Activated T-helper 1 cell treated with anti-CD3 and anti-CD28 coated beads, Interleukin-12 subunit alpha, Interleukin-12 subunit beta, Interleukin-2, Interleukin-4 antibody, amounts not matched to agents 30 ng/mL and 10 ng/mL and 1 ng/mL, durations not matched to agents 14 hours and 24 hours and 36 hours (primary cell): ENCODE measurements around the gene MOCOS. TPM values are rescaled to one million over a fixed set of nuclear protein-coding genes. Genes with fewer than 3 reads are reported as not detected.

ENCODE experiments used
- DNase-seq: peaks from one replicate; pipeline ENCODE4 v3.0.0; 2021; ENCODE audit warnings: low spot score
- H3K27ac Mint-ChIP-seq: one replicate; pipeline ENCODE4 v1.8.0; 2021; ENCODE audit warnings: mild to moderate bottlenecking, mixed read lengths
- H3K27me3 Mint-ChIP-seq: one replicate; pipeline ENCODE4 v1.8.0; 2022; ENCODE audit warnings: mild to moderate bottlenecking, moderate library complexity, mixed read lengths; ENCODE audit not compliant: insufficient read depth
- H3K36me3 Mint-ChIP-seq: one replicate; pipeline ENCODE4 v1.8.0; 2021; ENCODE audit warnings: low read depth, mixed read lengths
- H3K4me1 Mint-ChIP-seq: one replicate; pipeline ENCODE4 v1.8.0; 2021; ENCODE audit warnings: low read depth, mixed read lengths
- H3K4me3 Mint-ChIP-seq: one replicate; pipeline ENCODE4 v1.8.0; 2021; ENCODE audit warnings: mild to moderate bottlenecking, moderate library complexity, mixed read lengths
- H3K9me3 Mint-ChIP-seq: one replicate; pipeline ENCODE4 v1.8.0; 2021; ENCODE audit warnings: mixed read lengths
- intact Hi-C: fragments of 100-400 bp; cut with micrococcal nuclease; formaldehyde crosslinking; loops from one replicate; pipeline ENCODE4 v1.15.1; 2024
- total RNA-seq: library from RNA; stranded (reverse); gene quantifications from 2 replicates; pipeline ENCODE4 v1.2.3, GENCODE V29; 2022

Gene MOCOS
- total RNA-seq, 1 donor from 2014 or later = 0.47 TPM

GRCh38 chr18:36295880-36296301 is 108.6 kb downstream of the MOCOS start:
- H3K4me3 Mint-ChIP-seq = no peak overlapping the region
- H3K9me3 Mint-ChIP-seq = no peaks in the 10 kb centered on the region
- no peak overlapping the region for H3K27ac Mint-ChIP-seq
- no peak for DNase-seq
- H3K27me3 Mint-ChIP-seq = peaks cover 23% of the 10 kb centered on the region
- intact Hi-C loops = no loop called here
- no peaks in the 10 kb centered on the region for H3K4me1 Mint-ChIP-seq
- no peaks in the 10 kb centered on the region for H3K36me3 Mint-ChIP-seq

- no peak overlapping the region for H3K27ac Mint-ChIP-seq
- H3K9me3 Mint-ChIP-seq = no peaks in the 10 kb centered on the region
- no peaks in the 10 kb centered on the region for H3K4me1 Mint-ChIP-seq
- DNase-seq = no peak
- H3K36me3 Mint-ChIP-seq = no peaks in the 10 kb centered on the region
- H3K4me3 Mint-ChIP-seq = no peak overlapping the region
- peaks cover 26% of the 10 kb centered on the region for H3K27me3 Mint-ChIP-seq
- intact Hi-C loops = no loop called here
These were observed 109.5 kb downstream of the MOCOS start for GRCh38 chr18:36296650-36297416.

- no peaks in the 10 kb centered on the region for H3K9me3 Mint-ChIP-seq
- no peak for DNase-seq
- H3K27me3 Mint-ChIP-seq = peaks cover 31% of the 10 kb centered on the region
- no peak within 1 kb of the TSS for H3K27ac Mint-ChIP-seq
- H3K4me3 Mint-ChIP-seq = no peak within 1 kb of the TSS
- no peaks in the 10 kb centered on the region for H3K36me3 Mint-ChIP-seq
- H3K4me1 Mint-ChIP-seq = no peaks in the 10 kb centered on the region
- intact Hi-C loops = no loop called here
These were observed 110.3 kb downstream of the MOCOS start, which contains the start of gene FHOD3 for GRCh38 chr18:36297417-36298125. TSS of gene FHOD3 (plus strand) at chr18:36297713. CDS start at chr18:36297836, 123 bp downstream.

- Mint-ChIP-seq H3K27ac (no peak overlapping the region), H3K27me3 (peaks cover 36% of the 10 kb centered on the region), H3K9me3 (no peaks in the 10 kb centered on the region), H3K36me3 (no peaks in the 10 kb centered on the region), H3K4me3 (no peak overlapping the region), H3K4me1 (no peaks in the 10 kb centered on the region)
- intact Hi-C loops = no loop called here
- no peak for DNase-seq
These were observed 110.9 kb downstream of the MOCOS start for GRCh38 chr18:36298126-36298741.

GRCh38 chr18:36299015-36299414 is 111.7 kb downstream of the MOCOS start:
- Mint-ChIP-seq H3K4me3 (no peak overlapping the region), H3K27me3 (peaks cover 43% of the 10 kb centered on the region), H3K9me3 (no peaks in the 10 kb centered on the region), H3K36me3 (no peaks in the 10 kb centered on the region), H3K4me1 (no peaks in the 10 kb centered on the region), H3K27ac (no peak overlapping the region)
- DNase-seq = no peak
- intact Hi-C loops = no loop called here

GRCh38 chr18:36300211-36300610 is 112.9 kb downstream of the MOCOS start:
- Mint-ChIP-seq H3K4me3 (no peak overlapping the region), H3K9me3 (no peaks in the 10 kb centered on the region), H3K4me1 (no peaks in the 10 kb centered on the region), H3K36me3 (no peaks in the 10 kb centered on the region), H3K27me3 (peaks cover 51% of the 10 kb centered on the region), H3K27ac (no peak overlapping the region)
- intact Hi-C loops = no loop called here
- no peak for DNase-seq

GRCh38 chr18:36301884-36302283 is 114.6 kb downstream of the MOCOS start:
- Mint-ChIP-seq H3K4me1 (no peaks in the 10 kb centered on the region), H3K27ac (no peak overlapping the region), H3K4me3 (no peak overlapping the region), H3K36me3 (no peaks in the 10 kb centered on the region), H3K27me3 (peaks cover 63% of the 10 kb centered on the region), H3K9me3 (no peaks in the 10 kb centered on the region)
- DNase-seq = no peak
- intact Hi-C loops = no loop called here

GRCh38 chr18:36302676-36303075 is 115.4 kb downstream of the MOCOS start:
- no peak for DNase-seq
- Mint-ChIP-seq H3K4me1 (no peaks in the 10 kb centered on the region), H3K27me3 (peaks cover 63% of the 10 kb centered on the region), H3K4me3 (no peak overlapping the region), H3K36me3 (no peaks in the 10 kb centered on the region), H3K9me3 (no peaks in the 10 kb centered on the region), H3K27ac (no peak overlapping the region)
- intact Hi-C loops = no loop called here

GRCh38 chr18:36303211-36303844 is 116.0 kb downstream of the MOCOS start:
- Mint-ChIP-seq H3K27me3 (peaks cover 65% of the 10 kb centered on the region), H3K27ac (no peak overlapping the region), H3K4me3 (no peak overlapping the region), H3K9me3 (no peaks in the 10 kb centered on the region), H3K4me1 (no peaks in the 10 kb centered on the region), H3K36me3 (no peaks in the 10 kb centered on the region)
- no peak for DNase-seq
- intact Hi-C loops = no loop called here

GRCh38 chr18:36304723-36305122 is 117.4 kb downstream of the MOCOS start:
- intact Hi-C loops = no loop called here
- no peak overlapping the region for H3K4me3 Mint-ChIP-seq
- peaks cover 59% of the 10 kb centered on the region for H3K27me3 Mint-ChIP-seq
- H3K36me3 Mint-ChIP-seq = no peaks in the 10 kb centered on the region
- H3K27ac Mint-ChIP-seq = no peak overlapping the region
- H3K4me1 Mint-ChIP-seq = no peaks in the 10 kb centered on the region
- no peaks in the 10 kb centered on the region for H3K9me3 Mint-ChIP-seq
- no peak for DNase-seq

GRCh38 chr18:36305375-36305774 is 118.1 kb downstream of the MOCOS start:
- Mint-ChIP-seq H3K27ac (no peak overlapping the region), H3K27me3 (peaks cover 52% of the 10 kb centered on the region)
- intact Hi-C loops = no loop called here

GRCh38 chr18:36307513-36307912 is 120.2 kb downstream of the MOCOS start:
- intact Hi-C loops = no loop called here
- H3K27ac Mint-ChIP-seq = no peak overlapping the region

More at GRCh38 chr18:36305375-36305774, 118.1 kb downstream of the MOCOS start:
- Mint-ChIP-seq H3K4me3 (no peak overlapping the region), H3K36me3 (no peaks in the 10 kb centered on the region), H3K9me3 (no peaks in the 10 kb centered on the region), H3K4me1 (no peaks in the 10 kb centered on the region)
- no peak for DNase-seq

More at GRCh38 chr18:36307513-36307912, 120.2 kb downstream of the MOCOS start:
- Mint-ChIP-seq H3K27me3 (peaks cover 45% of the 10 kb centered on the region), H3K36me3 (no peaks in the 10 kb centered on the region), H3K4me3 (no peak overlapping the region), H3K4me1 (no peaks in the 10 kb centered on the region), H3K9me3 (no peaks in the 10 kb centered on the region)
- no peak for DNase-seq
